Measurements from ENCODE around the gene ALOX15B.

DNA sequence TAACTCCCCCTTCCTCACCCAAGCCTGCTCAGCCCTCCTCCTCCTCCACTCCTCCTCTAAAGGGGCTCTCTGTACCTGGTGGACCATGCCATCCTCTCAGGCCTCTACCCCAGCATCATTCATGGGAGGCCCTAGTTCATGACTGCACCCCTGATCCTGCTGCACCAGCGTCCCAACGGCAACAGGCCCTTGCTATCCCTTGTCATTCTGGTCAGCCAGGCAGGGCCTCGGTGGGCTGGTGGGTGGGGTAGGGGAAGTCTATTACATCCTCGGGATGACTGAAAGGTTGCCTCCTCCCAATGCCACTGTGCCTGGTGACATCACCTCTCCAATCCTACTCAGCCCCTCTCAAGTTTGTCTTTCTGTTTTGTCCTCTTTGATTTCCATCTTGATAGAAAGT is 28.9 kb downstream of the ALOX15B start:
- TF ChIP-seq, protein P1, sequence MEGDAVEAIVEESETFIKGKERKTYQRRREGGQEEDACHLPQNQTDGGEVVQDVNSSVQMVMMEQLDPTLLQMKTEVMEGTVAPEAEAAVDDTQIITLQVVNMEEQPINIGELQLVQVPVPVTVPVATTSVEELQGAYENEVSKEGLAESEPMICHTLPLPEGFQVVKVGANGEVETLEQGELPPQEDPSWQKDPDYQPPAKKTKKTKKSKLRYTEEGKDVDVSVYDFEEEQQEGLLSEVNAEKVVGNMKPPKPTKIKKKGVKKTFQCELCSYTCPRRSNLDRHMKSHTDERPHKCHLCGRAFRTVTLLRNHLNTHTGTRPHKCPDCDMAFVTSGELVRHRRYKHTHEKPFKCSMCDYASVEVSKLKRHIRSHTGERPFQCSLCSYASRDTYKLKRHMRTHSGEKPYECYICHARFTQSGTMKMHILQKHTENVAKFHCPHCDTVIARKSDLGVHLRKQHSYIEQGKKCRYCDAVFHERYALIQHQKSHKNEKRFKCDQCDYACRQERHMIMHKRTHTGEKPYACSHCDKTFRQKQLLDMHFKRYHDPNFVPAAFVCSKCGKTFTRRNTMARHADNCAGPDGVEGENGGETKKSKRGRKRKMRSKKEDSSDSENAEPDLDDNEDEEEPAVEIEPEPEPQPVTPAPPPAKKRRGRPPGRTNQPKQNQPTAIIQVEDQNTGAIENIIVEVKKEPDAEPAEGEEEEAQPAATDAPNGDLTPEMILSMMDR (IDR thresholded peaks at IDR 0.05 in 4 of 5, conservative IDR thresholded peaks at IDR 0.05 in 1 of 5): no peak
- TF ChIP-seq POLR2A (IDR thresholded peaks at IDR 0.05): no peak

All from gastrocnemius medialis (tissue), 4 donors.